ENCODE data around the gene KRTAP4-9. TPM values are rescaled to one million over a fixed set of nuclear protein-coding genes. Genes with fewer than 3 reads are reported as not detected.

The KRTAP4-9 gene
- polyA plus RNA-seq, 4 donors, result not detected

DNA sequence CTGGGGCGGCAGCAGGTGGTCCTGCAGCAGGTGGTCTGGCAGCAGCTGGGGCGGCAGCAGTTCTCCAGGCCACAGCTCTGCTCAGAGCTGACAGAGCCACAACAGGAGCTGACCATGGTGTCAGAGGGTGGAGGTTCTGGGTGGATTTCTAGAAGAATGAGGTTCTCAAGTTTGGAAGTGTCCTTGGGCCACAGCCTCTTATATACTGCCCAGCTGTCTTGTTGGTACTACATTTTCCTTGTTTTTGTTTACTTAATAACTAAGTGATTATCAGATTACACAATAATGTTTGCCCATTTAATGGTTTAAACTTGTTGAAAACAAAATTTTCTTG is 44.4 kb downstream of the KRTAP4-9 start, which contains the start of gene KRTAP4-5:
KRTAP4-5 (minus strand) TSS at position 174 of the 334 bp plus-strand sequence; CDS start at position 116, 58 bp downstream.
- DNase-seq, result no peak
- FAIRE-seq, result no peak
- WGBS, 3 donors, result 53 to 68% (median 66%) methylated on average over 2 of the region's 2 CpGs

DNA sequence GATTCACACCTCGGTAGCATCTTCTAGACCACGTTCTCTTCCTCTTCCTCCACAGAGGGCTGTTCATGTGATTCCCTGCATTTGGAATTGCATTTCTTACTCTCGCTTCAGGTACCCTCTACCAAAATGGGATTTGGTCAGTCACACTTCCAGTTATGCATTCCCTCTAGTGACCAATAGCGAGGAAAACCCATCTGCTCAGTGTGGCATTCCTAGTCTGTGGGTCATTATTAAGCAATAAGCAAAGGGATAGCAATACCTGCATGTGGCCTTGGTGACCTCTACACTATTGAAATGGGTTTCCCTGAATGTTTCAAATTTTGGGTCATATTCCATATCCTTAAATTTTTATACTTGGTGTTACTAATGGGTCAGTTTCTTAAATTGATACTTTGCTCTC is 44.8 kb downstream of the KRTAP4-9 start:
- Histone ChIP-seq H3K36me3 (ENCODE audit: control insufficient read depth in 3 of 3, insufficient read depth in 2 of 3, low read depth in 1 of 3, low read length in 3 of 3) (no peaks in the 10 kb centered on the region), H3K4me3 (ENCODE audit: low read depth in 1 of 3, low read length in 3 of 3) (no peak overlapping the region), H3K27ac (ENCODE audit: low read depth in 1 of 3, low read length in 2 of 3) (no peak overlapping the region), H3K4me1 (ENCODE audit: control insufficient read depth in 3 of 3, insufficient read depth in 2 of 3, low read depth in 1 of 3, low read length in 2 of 3) (no peaks in the 10 kb centered on the region), H3K9me3 (ENCODE audit: control insufficient read depth in 2 of 2, insufficient read depth in 1 of 2, low read depth in 1 of 2, low read length in 1 of 2) (peaks cover 0 to 4% of the 10 kb centered on the region in 2 donors), H3K27me3 (ENCODE audit: control insufficient read depth in 3 of 3, insufficient read depth in 3 of 3, low read length in 3 of 3) (peaks cover 0 to 7% (median 2%) of the 10 kb centered on the region in 3 donors)
- FAIRE-seq (no peak), DNase-seq (no peak)
- 80 to 92% (median 85%) methylated on average over 4 of the region's 4 CpGs for WGBS, 3 donors

More for the DNA sequence above, 44.4 kb downstream of the KRTAP4-9 start, which contains the start of gene KRTAP4-5:
- Histone ChIP-seq H3K36me3 (ENCODE audit: control insufficient read depth in 3 of 3, insufficient read depth in 2 of 3, low read depth in 1 of 3, low read length in 3 of 3) (no peaks in the 10 kb centered on the region), H3K27ac (ENCODE audit: low read depth in 1 of 3, low read length in 2 of 3) (no peak within 1 kb of the TSS), H3K27me3 (ENCODE audit: control insufficient read depth in 3 of 3, insufficient read depth in 3 of 3, low read length in 3 of 3) (peaks cover 0 to 7% (median 2%) of the 10 kb centered on the region in 3 donors), H3K4me3 (ENCODE audit: low read depth in 1 of 3, low read length in 3 of 3) (no peak within 1 kb of the TSS), H3K4me1 (ENCODE audit: control insufficient read depth in 3 of 3, insufficient read depth in 2 of 3, low read depth in 1 of 3, low read length in 2 of 3) (no peaks in the 10 kb centered on the region), H3K9me3 (ENCODE audit: control insufficient read depth in 2 of 2, insufficient read depth in 1 of 2, low read depth in 1 of 2, low read length in 1 of 2) (peaks cover 0 to 3% of the 10 kb centered on the region in 2 donors)

DNA sequence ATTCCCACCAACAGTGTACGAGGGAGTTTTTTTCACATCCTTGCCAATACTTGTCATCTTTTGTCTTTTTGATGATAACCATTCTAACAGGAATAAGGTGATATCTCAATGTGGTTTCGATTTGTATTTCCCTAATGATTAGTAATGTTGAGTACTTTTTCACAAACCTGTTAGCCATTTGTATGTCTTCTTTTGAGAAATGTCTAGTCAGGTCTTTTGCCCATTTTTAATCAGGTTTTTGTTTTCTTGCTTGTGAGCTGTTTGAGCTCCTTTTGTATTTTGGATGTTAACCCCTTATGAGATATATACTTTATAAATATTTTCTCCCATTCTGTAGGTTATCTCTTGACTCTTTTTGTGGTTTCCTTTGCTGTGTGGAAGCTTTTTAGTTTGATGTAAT is 46.3 kb downstream of the KRTAP4-9 start:
- 79 to 82% (median 81%) methylated on average over 2 of the region's 2 CpGs for WGBS, 3 donors
- H3K27me3 ChIP-seq (ENCODE audit: control insufficient read depth in 3 of 3, insufficient read depth in 3 of 3, low read length in 3 of 3), result peaks cover 0 to 7% (median 2%) of the 10 kb centered on the region in 3 donors
- peaks cover 0 to 4% of the 10 kb centered on the region in 2 donors for H3K9me3 ChIP-seq (ENCODE audit: control insufficient read depth in 2 of 2, insufficient read depth in 1 of 2, low read depth in 1 of 2, low read length in 1 of 2)
- DNase-seq (no peak), FAIRE-seq (no peak)
- H3K36me3 ChIP-seq (ENCODE audit: control insufficient read depth in 3 of 3, insufficient read depth in 2 of 3, low read depth in 1 of 3, low read length in 3 of 3), result no peaks in the 10 kb centered on the region
- H3K4me1 ChIP-seq (ENCODE audit: control insufficient read depth in 3 of 3, insufficient read depth in 2 of 3, low read depth in 1 of 3, low read length in 2 of 3), result no peaks in the 10 kb centered on the region
- H3K4me3 ChIP-seq (ENCODE audit: low read depth in 1 of 3, low read length in 3 of 3), result no peak overlapping the region
- H3K27ac ChIP-seq (ENCODE audit: low read depth in 1 of 3, low read length in 2 of 3), result no peak overlapping the region

DNA sequence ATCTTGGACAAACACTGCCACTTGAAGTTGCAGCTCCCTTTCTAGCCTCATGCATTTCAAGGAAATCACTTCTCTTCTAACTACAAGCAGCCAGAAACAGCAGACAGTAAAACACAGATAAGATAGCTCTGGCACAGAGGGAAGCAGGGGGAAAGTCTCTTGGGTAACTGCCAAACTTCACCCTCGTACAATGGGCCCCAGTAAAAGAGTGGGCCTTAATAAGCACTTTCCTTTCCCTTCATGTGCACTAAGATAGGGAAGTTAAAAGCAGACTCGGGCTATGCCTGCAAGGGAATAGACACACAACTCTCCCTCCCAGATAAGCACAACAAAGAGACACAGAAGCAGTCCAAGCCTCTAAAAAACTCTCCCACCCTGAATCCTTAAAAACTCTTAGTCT is 48.7 kb downstream of the KRTAP4-9 start:
- Histone ChIP-seq H3K4me1 (ENCODE audit: control insufficient read depth in 3 of 3, insufficient read depth in 2 of 3, low read depth in 1 of 3, low read length in 2 of 3) (no peaks in the 10 kb centered on the region), H3K36me3 (ENCODE audit: control insufficient read depth in 3 of 3, insufficient read depth in 2 of 3, low read depth in 1 of 3, low read length in 3 of 3) (no peaks in the 10 kb centered on the region), H3K27me3 (ENCODE audit: control insufficient read depth in 3 of 3, insufficient read depth in 3 of 3, low read length in 3 of 3) (peaks cover 0 to 3% (median 2%) of the 10 kb centered on the region in 3 donors), H3K9me3 (ENCODE audit: control insufficient read depth in 2 of 2, insufficient read depth in 1 of 2, low read depth in 1 of 2, low read length in 1 of 2) (peaks cover 0 to 4% of the 10 kb centered on the region in 2 donors), H3K4me3 (ENCODE audit: low read depth in 1 of 3, low read length in 3 of 3) (no peak overlapping the region), H3K27ac (ENCODE audit: low read depth in 1 of 3, low read length in 2 of 3) (no peak overlapping the region)
- FAIRE-seq (no peak), DNase-seq (peak; percentile 37)
- WGBS, 3 donors, result 6 to 17% (median 16%) methylated on average over 2 of the region's 2 CpGs

Other genes starting within 250 kb of the KRTAP4-9 start
- gene KRT12, start 238.2 kb upstream of the KRTAP4-9 start, polyA plus RNA-seq, result 1 to 10 TPM in 2 of 4 donors, under 1 TPM in 2; 0.28 to 9.2 (median 3.1) TPM
- gene KRT20, start 220.1 kb upstream of the KRTAP4-9 start, polyA plus RNA-seq, result 1,000 to 10,000 TPM in 1 of 4 donors, 100 to 1,000 TPM in 2, 10 to 100 TPM in 1; 66.8 to 1,534 (median 545) TPM
- under 1 TPM in 2 of 4 donors, not detected in 2; 0.66 to 0.82 TPM for gene KRT23, start 167.7 kb upstream of the KRTAP4-9 start, polyA plus RNA-seq
- gene KRT39, start 138.4 kb upstream of the KRTAP4-9 start, polyA plus RNA-seq, result under 1 TPM in 2 of 4 donors, not detected in 2; 0.03 to 0.04 TPM
- under 1 TPM in 3 of 4 donors, not detected in 1; 0.10 to 0.45 (median 0.12) TPM for gene KRT40, start 121.1 kb upstream of the KRTAP4-9 start, polyA plus RNA-seq
- not detected for gene KRTAP3-3, start 111.2 kb upstream of the KRTAP4-9 start, polyA plus RNA-seq
- not detected for gene KRTAP3-2, start 105.5 kb upstream of the KRTAP4-9 start, polyA plus RNA-seq
- gene KRTAP3-1, start 96.3 kb upstream of the KRTAP4-9 start, polyA plus RNA-seq, result not detected
- gene KRTAP1-5, start 78.2 kb upstream of the KRTAP4-9 start, polyA plus RNA-seq, result under 1 TPM in 1 of 4 donors, not detected in 3; 0.04 TPM
- gene KRTAP1-4, start 75.2 kb upstream of the KRTAP4-9 start, polyA plus RNA-seq, result not detected
- gene KRTAP1-3, start 70.5 kb upstream of the KRTAP4-9 start, polyA plus RNA-seq, result not detected
- not detected for gene KRTAP1-1, start 63.9 kb upstream of the KRTAP4-9 start, polyA plus RNA-seq
- gene KRTAP2-1, start 58.1 kb upstream of the KRTAP4-9 start, polyA plus RNA-seq, result not detected
- not detected for gene KRTAP2-2, start 50.2 kb upstream of the KRTAP4-9 start, polyA plus RNA-seq
- gene KRTAP2-3, start 45.3 kb upstream of the KRTAP4-9 start, polyA plus RNA-seq, result not detected
- not detected for gene KRTAP2-4, start 39.5 kb upstream of the KRTAP4-9 start, polyA plus RNA-seq
- gene KRTAP4-7, start 21.2 kb upstream of the KRTAP4-9 start, polyA plus RNA-seq, result not detected
- gene KRTAP4-8, start 7.2 kb upstream of the KRTAP4-9 start, polyA plus RNA-seq, result not detected
- not detected for gene KRTAP4-16, start 3.2 kb upstream of the KRTAP4-9 start, polyA plus RNA-seq
- gene KRTAP4-11, start 13.0 kb downstream of the KRTAP4-9 start, polyA plus RNA-seq, result not detected
- not detected for gene KRTAP4-12, start 18.8 kb downstream of the KRTAP4-9 start, polyA plus RNA-seq
- gene KRTAP4-6, start 35.2 kb downstream of the KRTAP4-9 start, polyA plus RNA-seq, result not detected
- not detected for gene KRTAP4-5, start 44.4 kb downstream of the KRTAP4-9 start, polyA plus RNA-seq
- gene KRTAP4-4, start 55.4 kb downstream of the KRTAP4-9 start, polyA plus RNA-seq, result not detected
- gene KRTAP4-3, start 62.8 kb downstream of the KRTAP4-9 start, polyA plus RNA-seq, result not detected
- not detected for gene KRTAP4-2, start 72.8 kb downstream of the KRTAP4-9 start, polyA plus RNA-seq
- gene KRTAP4-1, start 79.5 kb downstream of the KRTAP4-9 start, polyA plus RNA-seq, result not detected
- not detected for gene KRTAP9-1, start 84.5 kb downstream of the KRTAP4-9 start, polyA plus RNA-seq
- gene KRTAP9-2, start 121.3 kb downstream of the KRTAP4-9 start, polyA plus RNA-seq, result not detected
- not detected for gene KRTAP9-3, start 127.1 kb downstream of the KRTAP4-9 start, polyA plus RNA-seq
- not detected for gene KRTAP9-8, start 132.6 kb downstream of the KRTAP4-9 start, polyA plus RNA-seq
- gene KRTAP9-4, start 144.3 kb downstream of the KRTAP4-9 start, polyA plus RNA-seq, result not detected
- not detected for gene KRTAP9-9, start 150.0 kb downstream of the KRTAP4-9 start, polyA plus RNA-seq
- not detected for gene KRTAP9-6, start 160.0 kb downstream of the KRTAP4-9 start, polyA plus RNA-seq
- gene KRTAP9-7, start 170.3 kb downstream of the KRTAP4-9 start, polyA plus RNA-seq, result not detected
- gene KRTAP29-1, start 197.5 kb downstream of the KRTAP4-9 start, polyA plus RNA-seq, result not detected
- gene KRTAP16-1, start 203.9 kb downstream of the KRTAP4-9 start, polyA plus RNA-seq, result not detected
- not detected for gene KRTAP17-1, start 210.3 kb downstream of the KRTAP4-9 start, polyA plus RNA-seq
- not detected for gene KRT33A, start 245.4 kb downstream of the KRTAP4-9 start, polyA plus RNA-seq